GM21737 (cell line): ENCODE measurements around the gene DIDO1.
A peak's percentile ranks its signal among the peaks of the same experiment; 100 is the strongest.
"Not testable (repeated sequence)": the region's sequence is repeated elsewhere in the genome, so short reads cannot be mapped to it uniquely, and the experiment has no call there.

Source experiments
- ATAC-seq: cut with Tn5 transposase; IDR thresholded peaks from one replicate; pipeline ENCODE4 v1.9.1; 2021; ENCODE audit warnings: mild to moderate bottlenecking, moderate library complexity; ENCODE audit not compliant: unreplicated experiment

DIDO1 gene

GRCh38 chr20:62929051-62929538 lies 2.8 kb upstream of the DIDO1 start:
- ATAC-seq = peak; percentile 31

- no peak for ATAC-seq
Observed at GRCh38 chr20:62928246-62928939, 2.1 kb upstream of the DIDO1 start.

- ATAC-seq = no peak
Observed at GRCh38 chr20:62927128-62927705, 912 bp upstream of the DIDO1 start.

- ATAC-seq = peak; percentile 15
Observed at GRCh38 chr20:62925420-62926228, 681 bp downstream of the DIDO1 start.

GRCh38 chr20:62925076-62925419 lies 1.3 kb downstream of the DIDO1 start:
- no peak for ATAC-seq

GRCh38 chr20:62924442-62925075 lies 1.7 kb downstream of the DIDO1 start:
- ATAC-seq = no peak

- no peak for ATAC-seq
Observed at GRCh38 chr20:62923669-62924441, 2.5 kb downstream of the DIDO1 start.

GRCh38 chr20:62923059-62923668 lies 3.1 kb downstream of the DIDO1 start:
- not testable (repeated sequence) for ATAC-seq

GRCh38 chr20:62922451-62922921 lies 3.8 kb downstream of the DIDO1 start:
- no peak for ATAC-seq

GRCh38 chr20:62921119-62921687 lies 5.1 kb downstream of the DIDO1 start:
- ATAC-seq = no peak

- ATAC-seq = no peak
Observed at GRCh38 chr20:62920039-62920645, 6.2 kb downstream of the DIDO1 start.

- ATAC-seq = no peak
Observed at GRCh38 chr20:62918831-62919230, 7.5 kb downstream of the DIDO1 start.

GRCh38 chr20:62918147-62918546 lies 8.2 kb downstream of the DIDO1 start:
- no peak for ATAC-seq

- ATAC-seq = no peak
Observed at GRCh38 chr20:62917720-62918119, 8.6 kb downstream of the DIDO1 start.

- no peak for ATAC-seq
Observed at GRCh38 chr20:62916703-62917476, 9.4 kb downstream of the DIDO1 start.

GRCh38 chr20:62914970-62915457 lies 11.3 kb downstream of the DIDO1 start:
- ATAC-seq = no peak

- ATAC-seq = no peak
Observed at GRCh38 chr20:62914436-62914835, 11.9 kb downstream of the DIDO1 start.

- ATAC-seq = no peak
Observed at GRCh38 chr20:62913043-62913630, 13.2 kb downstream of the DIDO1 start.
